RCC 7860 (cell line): ENCODE measurements around the gene PPP2R5A.
"Not testable (repeated sequence)": the region's sequence is repeated elsewhere in the genome, so short reads cannot be mapped to it uniquely, and the experiment has no call there.

Experiments
- DNase-seq: peaks from one replicate; pipeline ENCODE4 v3.0.0-alpha.2; 2015; ENCODE audit warnings: low spot score
- FAIRE-seq: peaks from 2 replicates; lab custom pipeline; 2012; peaks lifted over from hg19 to GRCh38; lab: Jason Lieb, UNC

PPP2R5A gene

GRCh38 chr1:212351588-212352362 is 66.6 kb downstream of the PPP2R5A start:
- DNase-seq = no peak
- no peak for FAIRE-seq

- no peak for DNase-seq
- no peak for FAIRE-seq
Observed at GRCh38 chr1:212353181-212353580, 68.0 kb downstream of the PPP2R5A start.

GRCh38 chr1:212354464-212354863 is 69.3 kb downstream of the PPP2R5A start:
- FAIRE-seq = no peak
- no peak for DNase-seq

GRCh38 chr1:212355230-212355969 is 70.2 kb downstream of the PPP2R5A start:
- FAIRE-seq (no peak), DNase-seq (no peak)

- DNase-seq (no peak), FAIRE-seq (no peak)
Observed at GRCh38 chr1:212359794-212360479, 74.7 kb downstream of the PPP2R5A start.

- DNase-seq = no peak
- no peak for FAIRE-seq
Observed at GRCh38 chr1:212364985-212365384, 79.8 kb downstream of the PPP2R5A start.

GRCh38 chr1:212366901-212367300 is 81.7 kb downstream of the PPP2R5A start:
- FAIRE-seq (no peak), DNase-seq (no peak)

- DNase-seq (no peak), FAIRE-seq (no peak)
Observed at GRCh38 chr1:212367474-212368072, 82.4 kb downstream of the PPP2R5A start.

GRCh38 chr1:212368073-212368484 is 82.9 kb downstream of the PPP2R5A start:
- DNase-seq = peak; percentile 67
- no peak for FAIRE-seq

GRCh38 chr1:212375986-212376385 is 90.8 kb downstream of the PPP2R5A start:
- DNase-seq = no peak
- FAIRE-seq = no peak

GRCh38 chr1:212377644-212378043 is 92.4 kb downstream of the PPP2R5A start:
- FAIRE-seq = no peak
- no peak for DNase-seq

- DNase-seq = no peak
- FAIRE-seq = no peak
Observed at GRCh38 chr1:212379366-212379765, 94.2 kb downstream of the PPP2R5A start.

- FAIRE-seq (no peak), DNase-seq (no peak)
Observed at GRCh38 chr1:212381397-212382035, 96.3 kb downstream of the PPP2R5A start.

- FAIRE-seq = no peak
- no peak for DNase-seq
Observed at GRCh38 chr1:212386029-212386428, 100.8 kb downstream of the PPP2R5A start.

GRCh38 chr1:212388985-212389716 is 103.9 kb downstream of the PPP2R5A start:
- DNase-seq (no peak), FAIRE-seq (no peak)

- FAIRE-seq, DNase-seq: not testable (repeated sequence)
Observed at GRCh38 chr1:212395678-212396437, 110.6 kb downstream of the PPP2R5A start.

- DNase-seq (no peak), FAIRE-seq (no peak)
Observed at GRCh38 chr1:212396638-212397037, 111.4 kb downstream of the PPP2R5A start.

GRCh38 chr1:212397171-212397570 is 112.0 kb downstream of the PPP2R5A start:
- FAIRE-seq = no peak
- DNase-seq = no peak

GRCh38 chr1:212401042-212401441 is 115.8 kb downstream of the PPP2R5A start:
- no peak for FAIRE-seq

More at GRCh38 chr1:212401042-212401441, 115.8 kb downstream of the PPP2R5A start:
- no peak for DNase-seq
